ENCODE data around the gene TBX2.

DNA sequence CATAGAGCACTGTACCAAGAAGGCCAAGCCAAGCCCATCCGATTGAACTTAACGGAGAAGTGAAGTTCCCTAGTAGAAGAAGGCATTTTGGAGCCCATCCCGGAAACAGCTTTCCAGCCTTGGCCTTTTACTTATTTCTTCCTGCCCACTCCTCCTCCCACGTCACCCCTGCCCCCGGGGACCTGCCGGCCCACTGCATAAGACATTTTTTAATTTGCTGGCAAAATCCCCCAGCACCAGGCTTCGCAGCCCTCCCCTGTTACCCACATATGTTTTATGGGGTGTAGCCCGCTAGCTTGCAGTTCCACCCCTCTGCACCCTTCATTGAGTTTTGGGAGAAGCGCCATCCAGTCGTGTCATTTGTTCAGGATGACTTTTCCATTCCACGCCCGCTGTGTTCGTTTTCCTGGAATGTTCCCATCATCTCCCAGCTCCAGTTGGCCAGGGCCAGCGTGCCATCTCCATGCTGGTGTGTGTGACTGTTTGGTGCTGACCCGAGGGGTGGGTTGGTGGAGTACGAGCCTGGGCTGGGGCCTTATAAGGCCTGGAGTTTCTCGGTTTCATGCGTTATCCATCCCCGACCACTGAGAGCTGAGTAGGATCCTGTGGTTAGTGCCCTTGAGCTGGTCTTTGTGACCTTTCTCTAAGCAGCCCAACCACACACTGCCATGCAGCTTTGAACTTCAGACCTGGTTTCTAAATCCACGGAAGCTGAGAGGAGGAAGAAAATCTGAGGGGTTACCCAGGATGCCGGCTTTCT, 20.0 kb upstream of the TBX2 start:
- no peak for TF ChIP-seq POLR2A (IDR thresholded peaks at IDR 0.05)
- TF ChIP-seq, protein P1, sequence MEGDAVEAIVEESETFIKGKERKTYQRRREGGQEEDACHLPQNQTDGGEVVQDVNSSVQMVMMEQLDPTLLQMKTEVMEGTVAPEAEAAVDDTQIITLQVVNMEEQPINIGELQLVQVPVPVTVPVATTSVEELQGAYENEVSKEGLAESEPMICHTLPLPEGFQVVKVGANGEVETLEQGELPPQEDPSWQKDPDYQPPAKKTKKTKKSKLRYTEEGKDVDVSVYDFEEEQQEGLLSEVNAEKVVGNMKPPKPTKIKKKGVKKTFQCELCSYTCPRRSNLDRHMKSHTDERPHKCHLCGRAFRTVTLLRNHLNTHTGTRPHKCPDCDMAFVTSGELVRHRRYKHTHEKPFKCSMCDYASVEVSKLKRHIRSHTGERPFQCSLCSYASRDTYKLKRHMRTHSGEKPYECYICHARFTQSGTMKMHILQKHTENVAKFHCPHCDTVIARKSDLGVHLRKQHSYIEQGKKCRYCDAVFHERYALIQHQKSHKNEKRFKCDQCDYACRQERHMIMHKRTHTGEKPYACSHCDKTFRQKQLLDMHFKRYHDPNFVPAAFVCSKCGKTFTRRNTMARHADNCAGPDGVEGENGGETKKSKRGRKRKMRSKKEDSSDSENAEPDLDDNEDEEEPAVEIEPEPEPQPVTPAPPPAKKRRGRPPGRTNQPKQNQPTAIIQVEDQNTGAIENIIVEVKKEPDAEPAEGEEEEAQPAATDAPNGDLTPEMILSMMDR (IDR thresholded peaks at IDR 0.05), result no peak
- no peak for TF ChIP-seq EP300 (IDR thresholded peaks at IDR 0.05)
